Stimulated activated CD4-positive, alpha-beta T cell treated with anti-CD3 and anti-CD28 coated beads, Interleukin-1b, Interleukin-23, amount 100 ng/mL, for 4 hours (primary cell): ENCODE results near the gene RASA3.

Experiments
- DNase-seq, 2 donors: peaks; one replicate each; pipeline ENCODE4 v3.0.0-alpha.2; 2020; ENCODE audit warnings: low read depth in 2 of 2

RASA3 gene

DNA sequence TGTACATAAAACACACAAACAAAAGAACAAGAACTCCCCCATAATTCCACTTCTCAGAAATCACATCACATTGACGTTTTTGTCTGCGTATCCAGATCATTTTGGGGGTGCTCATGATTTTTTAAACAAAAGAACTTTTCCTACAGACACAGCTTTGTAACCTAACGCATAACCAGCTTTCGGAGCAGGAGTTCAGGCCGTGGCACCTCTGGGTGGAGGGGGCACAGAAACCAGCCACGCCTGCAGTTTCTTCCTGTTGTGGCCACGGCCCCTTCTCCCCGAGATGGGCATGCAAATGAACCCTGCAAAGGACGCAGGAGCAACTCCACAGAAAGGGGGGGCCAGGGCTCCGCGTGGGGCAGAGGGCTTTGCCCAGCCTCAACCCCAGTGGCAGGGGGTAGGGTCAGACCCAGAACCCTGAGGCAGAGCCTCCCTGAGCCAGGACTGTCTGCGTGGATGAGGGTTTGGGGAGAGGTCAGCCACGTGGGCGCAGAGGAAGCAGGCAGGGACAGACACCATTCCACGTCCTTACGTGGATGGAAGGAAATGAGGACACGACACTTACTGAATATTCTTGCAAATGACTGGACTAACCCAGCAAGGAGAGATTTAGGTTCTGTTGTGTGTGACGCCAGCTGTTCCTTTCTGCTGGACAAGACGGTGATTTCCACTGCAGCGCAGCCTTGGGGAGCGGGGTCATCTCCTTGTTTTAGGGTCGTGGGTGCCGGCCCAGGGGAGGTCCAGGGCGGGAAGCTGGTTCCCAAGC is 64.4 kb downstream of the RASA3 start:
- DNase-seq, result no peak

- DNase-seq, result no peak
These were observed 65.0 kb downstream of the RASA3 start for GRCh38 chr13:114067381-114067885.

- DNase-seq, result no peak
These were observed 65.5 kb downstream of the RASA3 start for GRCh38 chr13:114066956-114067355.

GRCh38 chr13:114065926-114066774 is 66.3 kb downstream of the RASA3 start:
- no peak for DNase-seq

- DNase-seq, result peak; percentile 61 to 62
These were observed 67.1 kb downstream of the RASA3 start for GRCh38 chr13:114065141-114065925.

GRCh38 chr13:114064450-114065140 is 67.8 kb downstream of the RASA3 start:
- no peak for DNase-seq

DNA sequence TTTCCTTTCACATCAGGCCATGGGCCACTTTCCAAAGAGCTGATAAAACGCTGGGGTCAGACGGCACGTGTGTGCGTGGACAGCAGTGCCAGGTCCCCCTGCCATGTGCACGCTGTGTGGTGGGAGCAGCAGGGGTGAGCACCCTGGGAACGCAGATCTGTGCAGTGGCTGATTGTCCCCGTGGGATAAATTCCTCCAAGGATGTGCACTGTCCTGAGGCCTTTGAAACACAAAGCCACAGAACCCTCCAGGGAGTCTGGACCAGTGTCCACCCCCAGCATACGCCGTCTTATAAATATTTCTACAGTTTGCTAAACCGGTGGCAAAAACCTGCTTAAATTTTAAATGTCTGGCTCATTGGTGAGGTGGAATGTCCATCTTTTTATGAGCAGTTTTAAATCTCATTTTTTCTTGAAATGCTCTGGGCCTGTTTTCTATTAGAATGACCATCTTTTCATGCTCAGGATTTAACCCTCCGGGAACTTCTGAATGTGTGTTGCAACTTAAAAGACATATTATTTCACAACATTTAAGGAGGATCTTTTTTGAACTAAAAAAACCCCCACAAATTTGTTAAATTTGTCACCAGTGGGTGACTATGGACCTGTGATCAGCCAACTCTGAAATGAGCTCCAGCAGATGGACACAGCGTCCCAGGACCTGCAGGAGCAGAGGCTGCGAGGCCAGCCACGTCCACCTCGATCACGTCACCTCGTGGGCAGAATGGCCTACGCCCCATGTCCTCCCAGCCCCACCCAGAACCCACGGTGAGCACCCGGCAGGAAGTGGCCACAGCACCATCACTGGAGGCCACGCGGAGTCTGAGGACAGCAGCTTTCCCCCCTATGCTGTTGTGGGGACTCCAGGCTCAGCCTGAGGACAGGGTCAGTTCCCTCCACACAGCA is 68.6 kb downstream of the RASA3 start:
- DNase-seq, result no peak

GRCh38 chr13:114062754-114063153 is 69.7 kb downstream of the RASA3 start:
- DNase-seq, result no peak

GRCh38 chr13:114062341-114062740 is 70.1 kb downstream of the RASA3 start:
- no peak for DNase-seq

- no peak for DNase-seq
These were observed 70.7 kb downstream of the RASA3 start for GRCh38 chr13:114061744-114062143.

- no peak for DNase-seq
These were observed 71.4 kb downstream of the RASA3 start for GRCh38 chr13:114061047-114061446.

DNA sequence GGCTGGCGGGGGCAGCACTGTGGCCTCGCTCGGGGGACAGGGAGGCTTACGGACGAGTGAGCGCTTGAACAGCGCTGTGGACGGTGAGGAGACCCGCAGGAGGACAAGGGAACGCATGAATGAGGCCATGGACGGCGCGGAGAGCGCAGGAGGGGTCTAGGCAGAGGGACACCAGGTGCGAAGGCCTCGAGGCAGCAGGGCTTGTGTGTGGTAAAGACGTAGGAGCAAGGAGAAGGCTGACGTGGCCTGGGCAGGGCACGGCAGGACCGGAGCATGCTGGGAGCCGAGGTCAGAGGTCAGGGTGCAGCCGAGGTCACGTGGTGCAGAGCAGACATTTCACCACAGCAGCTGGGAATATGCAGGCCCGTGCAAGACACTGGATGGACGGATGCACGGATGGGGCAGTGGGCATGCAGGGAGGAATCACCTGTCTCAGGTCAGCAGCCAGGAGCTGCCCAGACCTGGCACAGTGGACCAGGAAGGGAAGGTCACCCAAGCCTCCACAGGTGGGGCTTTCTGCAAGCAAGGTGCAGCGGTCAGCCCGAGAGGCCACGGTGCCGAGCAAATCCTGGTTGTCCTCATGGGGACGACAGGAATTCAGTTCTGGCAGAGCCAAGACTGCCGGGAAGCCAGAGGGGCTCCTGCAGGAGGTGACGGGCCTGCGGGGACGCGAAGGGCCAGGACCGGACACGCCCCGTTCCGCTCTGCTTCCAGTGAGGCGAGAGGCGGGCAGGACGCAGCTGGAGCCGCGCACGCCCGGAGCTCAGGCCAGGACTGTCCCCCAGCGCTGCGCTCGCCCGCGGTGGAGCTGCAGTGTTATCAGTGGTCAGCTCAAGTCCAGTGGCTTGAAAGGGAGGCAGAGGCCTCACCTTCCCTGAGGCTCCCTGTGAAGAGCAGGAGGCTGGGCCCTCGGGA is 72.2 kb downstream of the RASA3 start:
- no peak for DNase-seq

DNA sequence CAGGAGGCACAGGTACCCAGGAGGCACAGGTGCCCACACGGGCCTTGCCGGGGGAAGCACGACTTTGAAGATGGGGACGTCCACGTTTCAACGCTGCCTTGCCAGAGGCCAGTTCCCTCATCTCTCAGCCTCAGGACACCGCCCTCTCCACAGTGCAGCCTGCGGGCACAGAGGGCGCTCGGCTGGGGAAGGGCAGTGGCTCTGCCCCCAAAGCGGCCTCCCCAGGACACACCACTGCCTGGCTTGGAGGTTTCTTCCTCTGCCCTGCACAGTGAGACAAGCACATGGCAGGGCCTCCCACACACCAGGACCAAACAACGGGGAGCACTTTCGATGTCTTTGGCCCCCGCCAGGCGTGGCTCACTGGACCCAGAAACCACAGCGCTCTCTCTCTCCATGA is 73.0 kb downstream of the RASA3 start:
- DNase-seq, result no peak

DNA sequence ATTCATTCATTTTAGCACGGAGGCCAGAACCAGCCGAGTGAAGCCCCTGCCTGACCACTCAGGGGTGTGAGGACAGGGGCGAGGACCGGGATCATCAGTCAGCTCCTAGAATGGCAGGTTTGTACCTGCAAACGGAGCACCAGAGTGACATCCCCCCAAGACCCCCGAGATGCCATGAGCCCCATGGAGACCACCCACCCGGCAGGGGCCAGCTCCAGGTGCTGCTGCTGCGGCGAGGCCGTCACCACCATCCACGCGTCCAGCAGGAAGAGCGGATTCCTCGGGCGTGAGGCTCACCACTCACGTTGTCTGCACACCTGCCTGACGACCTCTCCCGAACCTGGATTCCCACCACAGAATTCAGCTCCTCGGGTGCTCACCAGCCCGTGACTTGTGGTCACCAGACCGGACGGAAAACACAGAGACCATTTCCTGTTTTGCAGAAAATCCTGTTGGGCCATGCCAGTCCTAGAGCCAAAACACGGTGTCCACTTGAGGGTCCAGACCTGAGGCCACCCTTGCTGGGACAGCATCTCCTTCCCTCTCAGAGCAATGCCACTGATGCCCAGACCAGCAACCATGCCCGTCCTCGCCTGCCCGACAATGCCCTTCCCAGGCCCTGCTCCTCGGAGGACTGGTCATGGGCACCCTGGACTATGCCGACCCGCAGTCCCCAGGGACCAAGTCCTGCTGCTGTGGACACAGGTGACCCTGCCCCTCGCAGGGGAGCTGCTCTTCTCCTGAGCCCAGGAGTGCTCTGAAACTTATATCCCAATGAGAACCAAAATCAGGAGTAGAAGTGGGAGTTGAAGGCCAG is 74.2 kb downstream of the RASA3 start:
- DNase-seq, result no peak

GRCh38 chr13:114057166-114058050 is 75.0 kb downstream of the RASA3 start:
- no peak for DNase-seq

GRCh38 chr13:114056205-114057013 is 76.0 kb downstream of the RASA3 start:
- DNase-seq, result no peak

- no peak for DNase-seq
These were observed 76.7 kb downstream of the RASA3 start for GRCh38 chr13:114055766-114056165.
